DMS153 (cell line): Measurements from ENCODE around the gene AVEN.
A peak's percentile ranks its signal among the peaks of the same experiment; 100 is the strongest.
"Not testable (repeated sequence)": the region's sequence is repeated elsewhere in the genome, so short reads cannot be mapped to it uniquely, and the experiment has no call there.

Experiments
- DNase-seq: peaks from one replicate; lab custom pipeline; 2025; lab: John Stamatoyannopoulos, UW

AVEN gene

DNA sequence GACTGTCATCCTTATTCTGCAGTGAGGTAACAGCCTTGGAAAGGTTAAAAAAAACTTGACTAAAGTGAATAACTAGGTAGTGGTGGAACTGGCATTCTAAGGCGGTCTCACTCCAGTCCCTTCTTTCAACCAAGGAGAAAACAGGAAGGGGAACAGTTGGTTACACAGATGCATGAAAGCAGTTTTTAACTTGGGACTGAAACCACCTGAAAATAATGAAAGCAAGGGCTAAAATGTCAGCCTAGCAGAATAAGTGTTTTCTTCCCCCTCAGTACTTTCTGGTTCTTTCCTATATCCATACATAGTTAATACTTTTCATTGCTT is 748 bp upstream of the AVEN start:
- no peak for DNase-seq

DNA sequence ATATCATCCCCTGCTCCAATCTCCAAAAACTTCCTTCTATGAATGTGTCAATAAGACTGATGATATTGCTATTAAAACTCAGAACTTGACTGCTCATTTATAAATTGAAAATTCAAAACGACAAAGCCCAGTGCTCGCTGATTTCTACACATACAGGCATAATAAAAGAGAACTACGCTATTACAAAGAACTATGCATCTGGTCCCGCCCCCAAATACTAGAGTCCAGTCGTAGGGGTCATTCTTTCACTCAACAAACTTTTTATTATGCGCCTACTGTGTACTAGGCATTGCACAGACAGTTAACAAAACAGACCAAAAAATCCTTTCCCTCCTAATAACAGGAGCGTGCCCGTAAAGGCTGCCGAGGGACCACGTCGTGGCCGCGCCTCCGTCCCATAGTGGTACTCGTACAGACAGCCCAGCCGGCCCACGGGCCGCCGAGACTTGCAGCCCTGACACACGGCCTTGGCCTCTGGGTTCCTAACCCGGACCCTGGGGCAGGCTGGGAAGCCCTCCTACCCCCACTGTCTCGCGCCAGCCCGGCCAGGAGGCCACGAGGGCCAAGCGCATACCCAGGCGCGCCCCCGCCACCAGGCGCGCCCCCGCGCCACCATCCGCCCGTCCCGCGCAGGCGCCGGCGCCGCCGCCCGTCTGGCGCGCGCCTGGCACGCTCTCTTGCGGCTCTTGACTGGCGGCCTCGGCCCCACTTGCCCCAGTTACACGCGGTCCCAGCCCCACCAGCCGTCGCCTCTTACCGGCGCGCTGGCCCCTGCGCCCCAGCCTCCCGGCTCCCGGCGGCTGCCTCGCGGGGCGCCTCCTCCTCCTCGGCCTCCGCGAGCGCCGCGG is 757 bp downstream of the AVEN start:
- peak; percentile 23 for DNase-seq

DNA sequence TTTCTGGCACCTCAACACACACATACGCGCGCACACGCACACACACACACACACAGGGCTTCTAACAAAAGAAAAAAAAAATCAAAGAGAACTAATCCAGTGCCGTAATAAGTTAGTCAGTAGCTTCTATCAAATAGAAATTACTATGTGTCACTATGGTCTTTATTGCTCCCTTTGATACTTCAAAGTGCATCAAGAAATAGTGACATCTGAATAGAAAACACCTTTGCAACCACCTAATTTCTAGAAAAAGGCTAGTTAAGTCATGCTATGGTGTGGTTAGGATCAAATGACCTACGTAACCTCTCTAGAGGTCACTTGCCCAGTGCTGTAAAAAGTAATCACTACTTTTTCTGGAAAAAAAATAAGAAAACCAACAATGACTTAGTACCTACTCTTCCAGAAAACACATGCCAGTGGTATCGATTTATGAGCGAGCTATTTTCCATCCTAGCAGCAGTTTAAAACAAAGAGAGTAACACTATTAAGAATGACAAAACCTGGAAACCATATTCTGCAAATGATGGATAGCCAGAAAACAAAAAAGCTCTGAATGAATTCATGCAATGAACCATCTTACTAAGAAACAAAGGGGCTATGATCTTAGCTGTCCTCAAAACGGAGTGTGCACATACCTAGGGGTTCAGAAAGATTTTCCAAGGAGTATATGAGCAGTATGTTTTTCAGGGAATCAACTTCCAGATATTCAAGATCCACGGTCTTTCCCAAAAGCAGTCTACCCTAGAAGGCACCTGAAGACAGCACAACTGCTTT is 6.8 kb downstream of the AVEN start:
- DNase-seq: no peak

DNA sequence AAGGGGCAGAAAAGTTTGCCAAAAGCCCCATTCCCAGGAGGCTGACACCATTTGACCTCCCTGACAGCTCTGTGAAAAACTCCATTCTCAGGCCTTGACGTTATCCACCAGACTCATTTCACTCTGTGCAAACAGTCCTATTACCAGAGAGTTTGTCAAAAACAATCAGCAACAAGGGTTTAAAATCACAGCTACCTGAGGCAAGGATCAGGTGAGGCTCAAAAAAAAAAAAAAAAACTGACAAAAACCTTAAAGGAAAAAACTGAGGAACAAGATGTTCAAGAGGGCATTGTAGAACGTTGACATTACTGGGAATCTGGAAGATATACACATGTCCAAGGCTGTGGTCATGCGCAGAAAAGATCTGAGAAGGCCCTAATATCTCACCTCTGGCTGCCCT is 11.4 kb downstream of the AVEN start:
- no peak for DNase-seq

DNA sequence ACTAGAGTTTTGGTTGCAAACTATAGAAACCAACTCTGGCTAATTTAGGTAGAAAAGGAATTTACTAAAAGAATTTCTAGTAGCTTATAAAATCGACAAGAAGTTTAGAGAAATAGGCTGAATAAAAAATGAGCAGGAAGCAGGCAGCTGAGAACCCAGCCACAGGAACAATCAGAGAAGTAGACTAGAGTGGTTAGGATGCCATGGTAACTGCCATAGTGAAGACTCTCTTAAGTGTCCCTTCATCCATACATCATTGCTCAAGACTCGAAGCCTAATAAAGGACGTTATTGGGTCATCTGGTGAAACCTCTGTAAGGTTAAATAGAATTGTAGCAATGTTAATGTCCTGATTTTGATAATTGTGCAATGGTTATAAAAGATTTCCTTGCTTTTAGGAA is 13.8 kb downstream of the AVEN start:
- no peak for DNase-seq

DNA sequence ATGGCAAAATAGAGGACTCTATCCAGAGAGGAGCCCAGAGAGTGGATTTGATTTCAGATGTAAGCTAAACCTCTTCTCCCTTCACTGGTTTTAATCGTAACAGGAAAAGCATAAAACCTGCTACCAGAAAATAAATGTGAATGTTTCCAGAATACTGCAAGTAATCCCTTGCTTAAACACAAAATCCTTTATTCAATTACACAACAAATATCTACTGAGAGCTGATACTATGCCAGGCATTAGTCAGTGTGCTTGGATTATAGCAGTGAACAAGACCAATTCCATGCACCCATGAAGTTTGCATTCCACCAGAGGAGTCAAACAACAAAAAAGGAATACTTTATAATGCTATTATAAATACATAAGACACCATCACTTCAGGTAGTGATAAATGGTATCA is 15.1 kb downstream of the AVEN start:
- DNase-seq: no peak

DNA sequence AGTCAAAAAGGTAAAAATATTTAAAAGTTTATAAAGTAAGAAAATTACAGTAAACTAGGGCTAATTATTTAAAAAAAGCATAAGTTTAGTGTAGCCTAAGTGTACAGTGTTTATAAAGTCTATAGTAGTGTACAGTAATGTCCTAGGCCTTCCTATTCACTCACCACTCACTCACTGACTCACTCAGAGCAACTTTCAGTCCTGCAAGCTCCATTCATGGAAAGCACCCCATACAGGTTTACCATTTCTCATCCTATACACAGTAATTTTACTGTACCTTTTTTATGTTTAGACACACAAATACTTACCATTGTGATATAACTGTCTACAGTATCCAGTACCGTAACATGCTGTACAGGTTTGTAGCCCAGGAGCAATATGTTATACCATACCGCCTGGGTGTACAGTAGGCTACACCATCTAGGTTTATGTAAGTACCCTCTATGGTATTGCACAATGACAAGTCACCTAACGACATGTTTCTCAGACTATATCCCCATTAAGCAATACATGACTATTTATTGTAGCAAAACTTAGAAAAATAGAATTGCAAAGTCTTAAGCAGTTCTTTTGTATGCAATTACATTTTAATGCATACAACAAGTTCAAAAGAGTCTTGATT is 19.5 kb downstream of the AVEN start:
- DNase-seq: no peak

DNA sequence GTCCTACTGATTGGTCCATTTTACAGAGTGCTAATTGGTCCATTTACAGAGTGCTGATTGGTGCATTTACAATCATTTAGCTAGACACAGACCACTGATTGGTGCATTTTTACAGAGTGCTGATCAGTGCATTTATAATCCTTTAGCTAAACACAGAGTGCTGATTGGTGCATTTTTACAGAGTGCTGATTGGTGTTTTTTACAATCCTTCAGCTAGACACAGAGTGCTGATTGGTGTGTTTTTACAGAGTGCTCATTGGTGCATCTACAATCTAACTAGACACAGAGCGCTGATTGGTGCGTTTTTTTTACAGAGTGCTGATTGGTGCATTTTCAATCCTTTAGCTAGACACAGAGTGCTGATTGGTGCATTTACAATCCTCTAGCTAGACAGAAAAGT is 20.3 kb downstream of the AVEN start:
- not testable (repeated sequence) for DNase-seq

DNA sequence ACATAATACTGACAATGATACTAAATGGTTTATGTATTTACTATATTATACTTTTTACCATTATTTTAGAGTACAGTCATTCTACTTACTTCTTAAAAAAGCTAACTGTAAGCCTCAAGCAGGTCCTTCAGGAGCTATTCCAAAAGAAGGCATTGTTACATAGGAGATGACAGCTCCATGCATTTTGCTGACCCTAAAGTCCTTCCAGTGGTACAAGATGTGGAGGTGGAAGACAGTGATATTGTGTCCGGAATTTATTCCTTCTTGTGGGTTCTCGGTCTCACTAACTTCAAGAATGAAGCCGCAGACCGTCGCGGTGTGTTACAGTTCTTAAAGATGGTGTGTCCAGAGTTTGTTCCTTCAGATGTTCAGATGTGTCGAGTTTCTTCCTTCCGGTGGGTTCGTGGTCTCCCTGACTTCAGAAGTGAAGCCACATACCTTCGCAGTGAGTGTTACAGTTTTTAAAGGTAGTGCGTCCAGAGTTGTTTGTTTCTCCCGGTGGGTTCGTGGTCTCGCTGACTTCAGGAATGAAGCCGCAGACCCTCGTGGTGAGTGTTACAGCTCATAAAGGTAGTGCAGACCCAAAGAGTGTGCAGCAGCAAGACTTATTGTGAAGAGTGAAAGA is 20.9 kb downstream of the AVEN start:
- no peak for DNase-seq

DNA sequence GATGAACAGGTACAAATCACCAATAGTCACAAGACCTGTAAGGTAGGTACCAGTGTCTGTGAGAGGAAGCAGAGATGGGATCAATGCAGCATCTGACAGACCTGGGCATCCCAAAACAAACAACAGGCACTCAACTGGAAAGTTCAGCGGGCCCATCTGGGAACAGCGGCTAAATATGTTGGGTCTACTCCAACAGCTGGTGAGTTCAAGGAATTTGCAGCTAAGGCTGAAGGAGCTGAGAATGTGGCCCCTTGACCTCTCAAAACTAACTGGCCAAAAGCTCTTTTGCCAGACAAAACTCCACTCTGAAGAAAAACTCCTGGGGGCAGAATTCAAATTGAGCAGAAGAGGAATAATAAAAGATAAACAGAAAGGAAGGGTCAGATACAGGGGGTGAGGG is 24.4 kb downstream of the AVEN start:
- DNase-seq: no peak

DNA sequence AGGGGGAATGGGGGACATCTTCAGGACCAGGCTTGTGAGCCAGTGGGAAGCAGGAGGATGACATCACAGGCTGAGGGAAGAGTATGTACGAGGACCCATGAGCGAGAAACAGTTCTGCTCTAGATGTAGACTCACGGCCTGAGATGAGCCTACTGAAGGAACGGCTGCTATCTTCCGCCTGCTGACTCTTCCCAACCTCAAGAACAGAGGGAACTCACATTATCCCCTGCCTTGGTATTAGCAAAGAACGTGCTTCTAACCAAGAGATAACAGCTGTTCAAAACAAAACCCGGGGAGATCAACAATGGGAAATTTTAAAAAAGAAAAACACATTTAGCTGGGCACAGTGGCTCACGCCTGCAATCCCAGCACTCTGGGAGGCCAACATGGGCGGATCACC is 25.3 kb downstream of the AVEN start:
- no peak for DNase-seq

DNA sequence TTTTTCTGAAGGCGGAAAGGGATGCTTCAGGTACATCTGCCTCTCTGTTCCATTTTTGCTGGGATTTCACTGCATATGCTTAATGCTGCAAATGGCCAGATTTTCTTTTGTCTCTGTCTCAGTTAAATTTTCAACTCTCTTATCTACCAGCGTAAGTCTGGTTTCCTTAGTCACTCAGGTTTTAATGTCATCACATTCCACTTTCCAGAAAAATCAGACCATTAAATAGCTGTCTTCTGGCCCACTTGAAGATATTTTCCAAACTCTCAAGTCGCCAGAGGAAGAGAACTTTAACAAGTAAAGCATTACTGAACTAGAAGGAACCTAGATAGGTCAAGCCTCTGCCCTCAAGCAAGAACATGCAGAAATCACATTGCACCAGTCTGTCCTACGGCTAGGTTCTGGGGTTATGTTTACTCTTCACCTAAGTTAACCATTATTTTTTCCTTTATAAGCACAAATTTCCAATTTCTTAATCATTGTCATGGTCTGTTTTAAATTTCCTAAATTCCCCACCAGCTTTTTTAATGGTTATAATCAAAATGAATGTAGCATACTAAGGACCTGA is 26.5 kb downstream of the AVEN start:
- no peak for DNase-seq

DNA sequence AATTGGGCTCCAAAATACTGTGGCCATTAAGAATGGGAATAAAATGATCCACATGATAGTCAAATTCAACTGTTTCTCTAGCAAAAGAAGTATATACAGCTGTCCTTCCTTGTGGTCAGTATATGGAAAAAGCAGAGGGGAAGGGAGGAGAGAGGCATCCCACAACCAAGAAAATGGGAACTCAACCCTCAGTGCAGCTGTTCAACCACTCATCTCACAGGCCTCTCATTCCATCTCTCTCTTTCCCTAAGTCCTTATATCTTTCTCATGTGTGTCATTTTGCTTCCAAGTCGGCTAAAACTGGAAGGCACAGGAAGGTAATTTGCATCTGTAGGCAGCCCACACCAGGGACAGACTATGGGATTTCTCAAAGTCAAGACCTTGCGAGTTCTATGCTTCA is 27.5 kb downstream of the AVEN start:
- no peak for DNase-seq

DNA sequence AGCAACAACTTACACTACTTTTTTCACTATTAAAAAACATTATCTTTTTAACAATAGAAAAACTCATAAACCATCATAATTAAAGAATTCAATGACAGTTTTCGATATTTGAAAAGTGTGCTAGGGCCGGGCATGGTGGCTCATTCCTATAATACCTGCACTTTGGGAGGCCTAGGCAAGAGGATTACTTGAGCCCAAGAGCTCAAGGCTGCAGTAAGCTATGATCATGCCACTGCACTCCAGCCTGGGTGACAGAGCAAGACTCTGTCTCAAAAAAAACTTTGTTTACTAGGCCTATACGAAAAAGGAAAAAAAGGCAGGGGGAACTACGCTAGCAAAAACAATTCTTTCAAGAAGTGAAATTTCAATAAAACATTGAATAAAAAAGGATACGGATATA is 28.1 kb downstream of the AVEN start:
- DNase-seq: no peak

DNA sequence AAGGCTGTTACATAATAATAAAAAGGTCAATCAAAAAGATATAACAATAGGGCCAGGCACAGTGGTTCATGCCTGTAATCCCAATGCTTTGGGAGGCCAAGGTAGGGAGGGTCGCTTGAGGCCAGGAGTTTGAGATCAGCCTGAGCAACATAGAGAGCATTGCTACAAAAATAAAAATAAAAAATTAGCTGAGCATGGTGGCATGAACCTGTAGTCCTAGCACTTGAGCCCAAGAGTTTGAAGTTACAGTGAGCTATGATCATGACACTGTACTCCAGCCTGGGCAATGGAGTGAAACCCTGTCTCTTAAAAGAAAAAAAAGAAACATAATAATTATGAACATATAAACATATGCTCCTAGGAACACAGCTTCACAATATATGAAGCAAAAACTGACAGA is 29.3 kb downstream of the AVEN start:
- no peak for DNase-seq

DNA sequence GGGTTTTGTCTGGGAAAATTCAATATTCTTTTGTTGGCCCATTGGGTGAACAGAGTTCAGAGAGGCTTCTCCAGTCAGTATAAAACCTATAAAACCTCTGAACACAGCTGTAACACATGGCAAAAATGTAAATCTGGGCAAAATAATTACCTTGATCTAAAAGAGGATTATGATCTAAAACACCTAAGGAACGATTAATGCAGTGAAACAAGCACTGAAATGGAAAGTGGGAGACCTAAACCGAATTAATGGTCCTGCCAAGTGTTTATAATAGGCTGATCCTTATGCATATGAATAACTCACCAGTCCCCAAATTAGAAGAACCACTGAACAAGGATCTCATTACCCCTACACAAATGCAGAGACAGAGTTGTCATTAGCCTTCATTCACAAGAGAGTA is 32.6 kb downstream of the AVEN start:
- no peak for DNase-seq

DNA sequence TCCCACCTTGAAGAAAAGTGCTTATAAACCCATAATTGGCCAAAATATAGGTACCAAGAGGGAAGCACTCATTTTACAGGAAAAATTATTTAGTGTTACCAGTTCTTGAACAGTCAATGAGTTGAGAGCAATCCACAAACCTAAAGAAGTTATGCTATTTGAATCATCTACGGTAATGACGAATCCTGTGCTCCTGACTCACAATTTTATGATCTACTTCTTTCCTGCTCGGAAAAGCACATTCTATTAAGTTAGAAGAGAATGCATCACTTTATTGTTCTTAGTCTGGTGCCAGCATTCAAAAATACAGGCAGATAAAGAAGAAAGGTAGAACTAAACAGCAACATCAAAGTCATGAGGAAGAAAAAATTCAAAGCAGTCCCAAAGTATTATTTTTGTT is 37.5 kb downstream of the AVEN start:
- no peak for DNase-seq

DNA sequence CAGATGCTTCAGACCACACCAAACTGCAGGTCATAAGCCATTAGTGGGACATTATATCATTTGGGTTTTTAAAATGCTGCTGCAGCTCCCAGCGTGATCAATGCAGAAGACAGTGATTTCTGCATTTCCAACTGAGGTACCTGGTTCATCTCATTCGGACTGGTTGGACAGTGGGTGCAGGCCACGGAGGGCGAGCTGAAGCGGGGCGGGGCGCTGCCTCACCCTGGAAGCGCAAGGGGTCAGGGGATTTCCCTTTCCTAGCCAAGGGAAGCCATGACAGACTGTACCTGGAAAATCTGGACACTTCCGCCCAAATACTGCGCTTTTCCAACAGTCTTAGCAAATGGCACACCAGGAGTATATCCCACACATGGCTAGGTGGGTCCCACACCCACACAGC is 43.3 kb downstream of the AVEN start:
- not testable (repeated sequence) for DNase-seq

DNA sequence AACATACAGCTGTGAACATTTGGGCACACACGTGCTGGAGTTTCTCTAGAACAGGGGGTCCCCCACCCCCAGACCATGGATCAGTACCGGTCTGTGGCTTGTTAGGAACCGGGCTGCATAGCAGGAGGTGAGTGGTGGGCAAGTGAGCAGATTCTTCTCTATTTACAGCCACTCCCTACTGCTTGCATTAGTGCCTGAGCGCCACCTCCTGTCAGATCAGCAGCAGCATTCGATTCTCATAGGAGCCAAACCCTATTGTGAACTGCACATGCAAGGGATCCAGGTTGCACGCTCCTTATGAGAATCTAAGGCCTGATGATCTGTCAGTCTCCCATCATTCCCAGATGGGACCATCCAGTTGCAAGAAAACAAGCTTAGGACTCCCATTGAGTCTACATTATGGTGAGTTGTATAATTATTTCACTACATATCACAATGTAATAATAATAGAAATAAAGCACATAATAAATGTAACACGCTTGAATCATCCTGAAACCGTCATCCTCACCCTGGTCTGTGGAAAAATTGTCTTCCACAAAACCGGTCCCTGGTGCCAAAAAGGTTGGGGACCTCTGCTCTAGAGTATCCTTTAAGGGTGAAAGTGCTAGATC is 44.9 kb downstream of the AVEN start:
- no peak for DNase-seq

DNA sequence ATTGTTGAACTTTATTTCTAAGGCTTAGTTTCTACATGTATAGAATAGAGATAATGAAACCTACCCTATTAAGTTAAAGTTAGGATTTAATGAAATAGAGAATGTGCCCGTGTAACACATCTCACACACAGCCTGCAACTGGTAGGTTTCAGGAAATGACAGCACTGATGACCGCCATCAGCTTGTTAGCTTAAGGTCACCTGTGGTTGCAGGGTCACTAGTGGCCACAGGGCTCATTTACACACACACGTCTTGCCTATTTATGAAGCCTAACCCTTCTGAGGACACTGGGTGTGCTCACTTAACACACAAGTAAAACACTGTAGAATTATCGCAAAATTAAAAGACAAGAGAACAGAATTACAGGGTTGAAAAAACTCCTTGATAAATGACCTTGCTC is 50.6 kb downstream of the AVEN start:
- no peak for DNase-seq

DNA sequence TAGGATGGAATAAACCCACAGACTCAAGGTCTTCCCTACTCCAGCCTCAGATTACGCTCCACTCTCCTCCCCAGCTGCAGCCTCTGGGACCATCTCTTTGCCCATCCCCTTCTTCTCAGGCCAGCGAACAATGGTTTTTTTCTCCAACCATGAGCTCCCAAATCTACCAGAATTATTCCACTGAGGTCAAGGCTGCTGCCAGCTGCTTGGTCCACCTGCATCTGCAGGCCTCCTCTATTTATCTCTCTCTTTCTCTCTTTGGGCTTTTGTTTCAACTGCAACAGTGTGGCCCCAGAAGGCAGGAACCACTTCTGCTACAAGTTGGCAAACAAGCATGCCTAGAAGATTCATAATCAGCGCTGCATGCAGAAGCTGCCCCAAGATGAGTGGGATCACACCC is 51.6 kb downstream of the AVEN start:
- no peak for DNase-seq

DNA sequence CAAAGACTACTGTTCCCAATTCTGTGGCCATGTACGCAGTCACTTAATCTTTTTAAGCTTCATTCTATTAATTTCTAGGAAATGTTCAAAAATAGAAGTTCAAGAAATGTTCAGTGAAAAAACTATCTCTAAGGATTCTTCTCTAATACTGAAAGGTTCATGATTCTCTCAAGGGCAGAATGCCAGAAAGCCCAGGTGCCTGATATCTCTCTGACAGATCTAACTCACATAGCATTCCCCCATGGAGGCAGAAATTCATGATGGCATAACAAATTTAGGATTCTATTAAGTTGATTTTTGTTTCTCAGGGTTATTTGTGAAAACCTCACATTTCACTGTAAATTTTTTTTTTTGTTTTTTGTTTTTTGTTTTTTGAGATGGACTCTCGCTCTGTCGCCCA is 53.3 kb downstream of the AVEN start:
- DNase-seq: no peak
